HEK293 (cell line): ENCODE results near the gene TDP1.

Experiments
- CTCF ChIA-PET: fragments of 350-600 bp; formaldehyde crosslinking; extraction: SDS; loops from one replicate; lab custom pipeline; 2021; ENCODE audit warnings: antibody characterized with exemption; lab: Yijun Ruan, JAX
- POLR2A ChIA-PET: fragments of 300-600 bp; formaldehyde crosslinking; extraction: SDS; loops from one replicate; lab custom pipeline; 2020; ENCODE audit warnings: antibody characterized with exemption, inconsistent platforms; lab: Yijun Ruan, JAX
- H3K27ac ChIP-seq: fragments of 200-500 bp; sonication (Bioruptor generic); 2 replicates; pipeline ENCODE4 v1.5.1; 2014; ENCODE audit warnings: low read depth, low read length, control low read depth, inconsistent platforms; ENCODE audit errors: extremely low read depth
- H3K36me3 ChIP-seq, 2 experiments: fragments of 200-500 bp in 1 of 2; sonication (Bioruptor generic) in 1 of 2; 1 replicate in 1 of 2; 2 replicates in 1 of 2; pipeline ENCODE4 v1.5.1; 2014 to 2017; ENCODE audit warnings: inconsistent platforms in 2 of 2, low read length in 2 of 2; ENCODE audit not compliant: control insufficient read depth in 2 of 2, insufficient read depth in 1 of 2
- H3K4me1 ChIP-seq: fragments of 200-500 bp; sonication (Bioruptor generic); 2 replicates; pipeline ENCODE4 v1.5.1; 2014; ENCODE audit warnings: mild to moderate bottlenecking, low read length, inconsistent platforms; ENCODE audit not compliant: control insufficient read depth, insufficient read depth
- H3K4me3 ChIP-seq: 2 replicates; pipeline ENCODE4 v1.5.1; 2011; ENCODE audit warnings: low read depth, mild to moderate bottlenecking, control low read depth, low read length, moderate library complexity
- H3K9me3 ChIP-seq: fragments of 200-500 bp; sonication (Bioruptor generic); 2 replicates; pipeline ENCODE4 v1.5.1; 2014; ENCODE audit warnings: low read depth, low read length, inconsistent platforms; ENCODE audit not compliant: control insufficient read depth, insufficient read depth
- IKZF3 ChIP-seq: fragments of 450-650 bp; IDR thresholded peaks from 2 replicates; pipeline ENCODE4 v1.5.0; 2018; ENCODE audit warnings: missing biosample characterization, mild to moderate bottlenecking, missing genetic modification characterization, moderate library complexity
- SCRT1 ChIP-seq: fragments of 450-650 bp; formaldehyde crosslinking; IDR thresholded peaks from 2 replicates; pipeline ENCODE4 v1.5.1; 2016; ENCODE audit warnings: missing biosample characterization, missing genetic modification characterization, borderline replicate concordance
- SCRT2 ChIP-seq: fragments of 450-650 bp; formaldehyde crosslinking; IDR thresholded peaks from 2 replicates; pipeline ENCODE4 v1.5.1; 2016; ENCODE audit warnings: missing biosample characterization, missing genetic modification characterization
- ZBTB17 ChIP-seq: fragments of 450-650 bp; formaldehyde crosslinking; IDR thresholded peaks from 2 replicates; pipeline ENCODE4 v1.5.1; 2016; ENCODE audit warnings: missing biosample characterization, missing genetic modification characterization
- ZBTB8A ChIP-seq: fragments of 450-650 bp; formaldehyde crosslinking; IDR thresholded peaks from 2 replicates; pipeline ENCODE4 v1.5.1; 2016; ENCODE audit warnings: missing biosample characterization, missing genetic modification characterization
- ZIC2 ChIP-seq: fragments of 450-650 bp; formaldehyde crosslinking; IDR thresholded peaks from 2 replicates; pipeline ENCODE4 v1.5.1; 2016; ENCODE audit warnings: missing biosample characterization, missing genetic modification characterization
- ZNF114 ChIP-seq: fragments of 450-650 bp; formaldehyde crosslinking; IDR thresholded peaks from 2 replicates; pipeline ENCODE4 v1.5.0; 2017; ENCODE audit warnings: missing biosample characterization, missing genetic modification characterization
- ZNF146 ChIP-seq: fragments of 450-650 bp; formaldehyde crosslinking; IDR thresholded peaks from 2 replicates; pipeline ENCODE4 v1.5.1; 2016; ENCODE audit warnings: missing biosample characterization, missing genetic modification characterization
- ZNF19 ChIP-seq: fragments of 450-650 bp; formaldehyde crosslinking; IDR thresholded peaks from 2 replicates; pipeline ENCODE4; 2016; ENCODE audit warnings: missing biosample characterization, missing genetic modification characterization, low read depth
- ZNF2 ChIP-seq: fragments of 450-650 bp; formaldehyde crosslinking; IDR thresholded peaks from 2 replicates; pipeline ENCODE4 v1.5.1; 2016; ENCODE audit warnings: missing biosample characterization, missing genetic modification characterization
- ZNF214 ChIP-seq: fragments of 450-650 bp; formaldehyde crosslinking; IDR thresholded peaks from 2 replicates; pipeline ENCODE4 v1.5.1; 2017; ENCODE audit warnings: missing biosample characterization, mild to moderate bottlenecking, missing genetic modification characterization, borderline replicate concordance
- ZNF239 ChIP-seq: fragments of 450-650 bp; formaldehyde crosslinking; IDR thresholded peaks from 2 replicates; pipeline ENCODE4 v1.5.1; 2016; ENCODE audit warnings: missing biosample characterization, missing genetic modification characterization
- ZNF26 ChIP-seq: fragments of 450-650 bp; formaldehyde crosslinking; IDR thresholded peaks from 2 replicates; pipeline ENCODE4 v1.5.1; 2016; ENCODE audit warnings: missing biosample characterization, missing genetic modification characterization
- ZNF548 ChIP-seq: fragments of 450-650 bp; formaldehyde crosslinking; IDR thresholded peaks from 2 replicates; pipeline ENCODE4 v1.5.1; 2016; ENCODE audit warnings: missing biosample characterization, missing genetic modification characterization
- ZNF580 ChIP-seq: fragments of 450-650 bp; formaldehyde crosslinking; IDR thresholded peaks from 2 replicates; pipeline ENCODE4 v1.5.1; 2016; ENCODE audit warnings: missing biosample characterization, missing genetic modification characterization
- ZNF776 ChIP-seq: fragments of 450-650 bp; formaldehyde crosslinking; IDR thresholded peaks from 2 replicates; pipeline ENCODE4 v1.5.0; 2017; ENCODE audit warnings: missing biosample characterization, missing genetic modification characterization, borderline replicate concordance
- TF ChIP-seq, protein P1 (sequence below): fragments of 450-650 bp; formaldehyde crosslinking; IDR thresholded peaks from 2 replicates; pipeline ENCODE4 v1.5.1; 2017; ENCODE audit warnings: missing biosample characterization, missing genetic modification characterization
- TF ChIP-seq, protein P2 (sequence below): fragments of 450-650 bp; IDR thresholded peaks from 2 replicates; pipeline ENCODE4 v1.5.1; 2018; ENCODE audit warnings: missing biosample characterization, missing genetic modification characterization
- TF ChIP-seq, protein P3 (sequence below): fragments of 450-650 bp; formaldehyde crosslinking; conservative IDR thresholded peaks from 2 replicates; pipeline ENCODE4 v1.5.1; 2016; ENCODE audit warnings: low read depth, missing biosample characterization, missing genetic modification characterization
- TF ChIP-seq, protein P4 (sequence below): fragments of 450-650 bp; formaldehyde crosslinking; IDR thresholded peaks from 2 replicates; pipeline ENCODE4 v1.5.1; 2016; ENCODE audit warnings: missing biosample characterization, missing genetic modification characterization, borderline replicate concordance

TDP1 gene

GRCh38 chr14:89960914-89961313 lies 5.2 kb downstream of the TDP1 start:
- no peak for TF ChIP-seq ZNF146 (tag by site-specific recombination)
- TF ChIP-seq, protein P1, sequence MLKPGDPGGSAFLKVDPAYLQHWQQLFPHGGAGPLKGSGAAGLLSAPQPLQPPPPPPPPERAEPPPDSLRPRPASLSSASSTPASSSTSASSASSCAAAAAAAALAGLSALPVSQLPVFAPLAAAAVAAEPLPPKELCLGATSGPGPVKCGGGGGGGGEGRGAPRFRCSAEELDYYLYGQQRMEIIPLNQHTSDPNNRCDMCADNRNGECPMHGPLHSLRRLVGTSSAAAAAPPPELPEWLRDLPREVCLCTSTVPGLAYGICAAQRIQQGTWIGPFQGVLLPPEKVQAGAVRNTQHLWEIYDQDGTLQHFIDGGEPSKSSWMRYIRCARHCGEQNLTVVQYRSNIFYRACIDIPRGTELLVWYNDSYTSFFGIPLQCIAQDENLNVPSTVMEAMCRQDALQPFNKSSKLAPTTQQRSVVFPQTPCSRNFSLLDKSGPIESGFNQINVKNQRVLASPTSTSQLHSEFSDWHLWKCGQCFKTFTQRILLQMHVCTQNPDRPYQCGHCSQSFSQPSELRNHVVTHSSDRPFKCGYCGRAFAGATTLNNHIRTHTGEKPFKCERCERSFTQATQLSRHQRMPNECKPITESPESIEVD (tag by site-specific recombination), result no peak
- TF ChIP-seq SCRT1 (tag by site-specific recombination), result peak; percentile 86
- peak; percentile 83 for TF ChIP-seq SCRT2 (tag by site-specific recombination)
- TF ChIP-seq ZNF19 (tag by site-specific recombination), result no peak
- H3K27ac ChIP-seq, result no peak overlapping the region
- no peak overlapping the region for H3K4me3 ChIP-seq
- ChIA-PET CTCF (interaction anchor here (2.3 kb wide), 1 partner anchor 12 kb away, joined by 16 read pairs; no protein-coding TSS in a partner anchor), POLR2A (no interaction called here)
- no peaks in the 10 kb centered on the region for H3K4me1 ChIP-seq
- peaks cover 11 to 60% of the 10 kb centered on the region in 2 experiments for H3K36me3 ChIP-seq
- H3K9me3 ChIP-seq, result no peaks in the 10 kb centered on the region

DNA sequence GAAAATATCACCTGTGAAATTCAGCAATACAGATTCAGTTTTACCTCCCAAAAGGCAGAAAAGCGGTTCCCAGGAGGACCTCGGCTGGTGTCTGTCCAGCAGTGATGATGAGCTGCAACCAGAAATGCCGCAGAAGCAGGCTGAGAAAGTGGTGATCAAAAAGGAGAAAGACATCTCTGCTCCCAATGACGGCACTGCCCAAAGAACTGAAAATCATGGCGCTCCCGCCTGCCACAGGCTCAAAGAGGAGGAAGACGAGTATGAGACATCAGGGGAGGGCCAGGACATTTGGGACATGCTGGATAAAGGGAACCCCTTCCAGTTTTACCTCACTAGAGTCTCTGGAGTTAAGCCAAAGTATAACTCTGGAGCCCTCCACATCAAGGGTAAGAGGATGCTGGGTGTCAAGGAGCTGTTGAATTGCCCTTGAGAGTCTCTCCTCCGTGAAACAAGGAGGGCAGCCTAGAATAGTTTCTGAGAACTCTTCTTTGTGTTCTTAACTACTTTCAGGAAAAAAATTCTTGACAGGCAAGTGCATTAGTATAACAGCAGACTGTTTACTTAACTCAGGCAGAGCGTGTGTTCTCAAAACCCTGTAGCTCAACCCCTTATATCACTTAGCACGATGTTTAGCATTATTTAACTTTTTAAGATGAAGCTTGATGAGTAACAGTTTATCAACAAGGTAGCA lies 7.7 kb downstream of the TDP1 start:
- H3K36me3 ChIP-seq, result peaks cover 18 to 71% of the 10 kb centered on the region in 2 experiments
- CTCF ChIA-PET, result interaction anchor here (2.3 kb wide), 1 partner anchor 10 kb away, joined by 29 read pairs; no protein-coding TSS in a partner anchor

More for the DNA sequence above, 7.7 kb downstream of the TDP1 start:
- POLR2A ChIA-PET, result no interaction called here
- no peaks in the 10 kb centered on the region for H3K4me1 ChIP-seq
- TF ChIP-seq ZNF776 (tag by site-specific recombination) (no peak), ZIC2 (tag by site-specific recombination) (no peak), ZNF548 (tag by site-specific recombination) (no peak), ZNF2 (tag by site-specific recombination) (no peak), ZNF239 (tag by site-specific recombination) (no peak), ZNF580 (tag by site-specific recombination) (no peak), ZBTB8A (tag by site-specific recombination) (no peak), IKZF3 (tag by site-specific recombination) (no peak), ZNF26 (no peak), ZNF114 (tag by site-specific recombination) (no peak), ZBTB17 (tag by site-specific recombination) (no peak), ZNF214 (no peak)
- TF ChIP-seq, protein P2, sequence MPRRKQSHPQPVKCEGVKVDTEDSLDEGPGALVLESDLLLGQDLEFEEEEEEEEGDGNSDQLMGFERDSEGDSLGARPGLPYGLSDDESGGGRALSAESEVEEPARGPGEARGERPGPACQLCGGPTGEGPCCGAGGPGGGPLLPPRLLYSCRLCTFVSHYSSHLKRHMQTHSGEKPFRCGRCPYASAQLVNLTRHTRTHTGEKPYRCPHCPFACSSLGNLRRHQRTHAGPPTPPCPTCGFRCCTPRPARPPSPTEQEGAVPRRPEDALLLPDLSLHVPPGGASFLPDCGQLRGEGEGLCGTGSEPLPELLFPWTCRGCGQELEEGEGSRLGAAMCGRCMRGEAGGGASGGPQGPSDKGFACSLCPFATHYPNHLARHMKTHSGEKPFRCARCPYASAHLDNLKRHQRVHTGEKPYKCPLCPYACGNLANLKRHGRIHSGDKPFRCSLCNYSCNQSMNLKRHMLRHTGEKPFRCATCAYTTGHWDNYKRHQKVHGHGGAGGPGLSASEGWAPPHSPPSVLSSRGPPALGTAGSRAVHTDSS, result no peak
- TF ChIP-seq, protein P3, sequence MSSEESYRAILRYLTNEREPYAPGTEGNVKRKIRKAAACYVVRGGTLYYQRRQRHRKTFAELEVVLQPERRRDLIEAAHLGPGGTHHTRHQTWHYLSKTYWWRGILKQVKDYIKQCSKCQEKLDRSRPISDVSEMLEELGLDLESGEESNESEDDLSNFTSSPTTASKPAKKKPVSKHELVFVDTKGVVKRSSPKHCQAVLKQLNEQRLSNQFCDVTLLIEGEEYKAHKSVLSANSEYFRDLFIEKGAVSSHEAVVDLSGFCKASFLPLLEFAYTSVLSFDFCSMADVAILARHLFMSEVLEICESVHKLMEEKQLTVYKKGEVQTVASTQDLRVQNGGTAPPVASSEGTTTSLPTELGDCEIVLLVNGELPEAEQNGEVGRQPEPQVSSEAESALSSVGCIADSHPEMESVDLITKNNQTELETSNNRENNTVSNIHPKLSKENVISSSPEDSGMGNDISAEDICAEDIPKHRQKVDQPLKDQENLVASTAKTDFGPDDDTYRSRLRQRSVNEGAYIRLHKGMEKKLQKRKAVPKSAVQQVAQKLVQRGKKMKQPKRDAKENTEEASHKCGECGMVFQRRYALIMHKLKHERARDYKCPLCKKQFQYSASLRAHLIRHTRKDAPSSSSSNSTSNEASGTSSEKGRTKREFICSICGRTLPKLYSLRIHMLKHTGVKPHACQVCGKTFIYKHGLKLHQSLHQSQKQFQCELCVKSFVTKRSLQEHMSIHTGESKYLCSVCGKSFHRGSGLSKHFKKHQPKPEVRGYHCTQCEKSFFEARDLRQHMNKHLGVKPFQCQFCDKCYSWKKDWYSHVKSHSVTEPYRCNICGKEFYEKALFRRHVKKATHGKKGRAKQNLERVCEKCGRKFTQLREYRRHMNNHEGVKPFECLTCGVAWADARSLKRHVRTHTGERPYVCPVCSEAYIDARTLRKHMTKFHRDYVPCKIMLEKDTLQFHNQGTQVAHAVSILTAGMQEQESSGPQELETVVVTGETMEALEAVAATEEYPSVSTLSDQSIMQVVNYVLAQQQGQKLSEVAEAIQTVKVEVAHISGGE (tag by site-specific recombination), result no peak
- TF ChIP-seq, protein P4, sequence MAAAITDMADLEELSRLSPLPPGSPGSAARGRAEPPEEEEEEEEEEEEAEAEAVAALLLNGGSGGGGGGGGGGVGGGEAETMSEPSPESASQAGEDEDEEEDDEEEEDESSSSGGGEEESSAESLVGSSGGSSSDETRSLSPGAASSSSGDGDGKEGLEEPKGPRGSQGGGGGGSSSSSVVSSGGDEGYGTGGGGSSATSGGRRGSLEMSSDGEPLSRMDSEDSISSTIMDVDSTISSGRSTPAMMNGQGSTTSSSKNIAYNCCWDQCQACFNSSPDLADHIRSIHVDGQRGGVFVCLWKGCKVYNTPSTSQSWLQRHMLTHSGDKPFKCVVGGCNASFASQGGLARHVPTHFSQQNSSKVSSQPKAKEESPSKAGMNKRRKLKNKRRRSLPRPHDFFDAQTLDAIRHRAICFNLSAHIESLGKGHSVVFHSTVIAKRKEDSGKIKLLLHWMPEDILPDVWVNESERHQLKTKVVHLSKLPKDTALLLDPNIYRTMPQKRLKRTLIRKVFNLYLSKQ (tag by site-specific recombination), result no peak
- TF ChIP-seq, protein P1 (tag by site-specific recombination), result no peak
- H3K27ac ChIP-seq, result no peak overlapping the region
- H3K4me3 ChIP-seq, result no peak overlapping the region
- no peaks in the 10 kb centered on the region for H3K9me3 ChIP-seq
